A172 (cell line): ENCODE measurements around the gene ZNF597. TPM values are rescaled to one million over a fixed set of nuclear protein-coding genes. Genes with fewer than 3 reads are reported as not detected.

Source experiments
- DNase-seq: peaks from one replicate; pipeline ENCODE4 v3.0.0-alpha.2; 2015; ENCODE audit warnings: low spot score
- total RNA-seq: library from RNA; depleted of rRNA; stranded (reverse); fragments of >200 nt; shearing (Covaris generic); gene quantifications from 2 replicates; pipeline ENCODE4 v1.2.3, GENCODE V29; 2014; rRNA removed

The ZNF597 gene
- total RNA-seq, 1 experiment from 2014 or later, result 5.6 TPM

GRCh38 chr16:3454631-3455147 lies 11.4 kb upstream of the ZNF597 start:
- no peak for DNase-seq

DNA sequence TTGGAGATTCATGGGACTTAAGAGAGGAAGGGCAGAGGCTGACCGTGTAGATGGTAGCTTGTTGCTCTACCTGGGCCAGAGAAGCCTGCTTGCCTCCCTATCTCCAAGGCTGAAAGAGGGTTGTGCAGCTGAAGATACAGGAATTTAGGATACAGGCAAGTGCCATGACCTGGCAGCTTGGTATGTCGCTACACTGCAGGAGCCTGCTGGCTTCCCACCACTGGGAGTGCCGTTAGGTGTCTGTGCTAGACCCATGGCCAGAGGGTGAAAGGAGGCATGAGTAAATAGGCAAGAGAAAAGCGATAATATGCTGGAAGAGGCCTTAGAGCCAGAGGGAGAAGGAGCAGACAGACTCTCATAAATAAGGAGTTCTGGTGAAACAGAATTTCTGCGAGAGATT lies 10.8 kb upstream of the ZNF597 start:
- no peak for DNase-seq

- DNase-seq, result peak; percentile 63
Measured at GRCh38 chr16:3444032-3444388, 706 bp upstream of the ZNF597 start.

DNA sequence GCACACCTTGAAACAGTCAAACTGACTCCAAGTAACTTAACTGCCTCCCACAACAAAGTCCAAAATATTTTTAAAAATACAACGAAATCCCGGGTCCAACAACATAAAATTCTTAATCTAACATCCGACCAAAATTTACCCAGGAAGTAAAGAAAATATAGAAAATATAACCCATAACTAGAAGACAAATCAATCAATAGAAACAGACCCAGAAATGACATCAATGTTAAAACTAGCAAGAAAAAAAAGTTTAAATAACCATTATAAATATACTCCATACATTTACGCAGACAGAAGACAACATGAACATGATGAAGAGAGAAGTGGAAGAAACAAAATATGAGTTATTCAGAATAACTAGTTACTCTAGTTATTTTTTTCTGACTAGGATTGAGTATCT lies 3.7 kb downstream of the ZNF597 start:
- no peak for DNase-seq

DNA sequence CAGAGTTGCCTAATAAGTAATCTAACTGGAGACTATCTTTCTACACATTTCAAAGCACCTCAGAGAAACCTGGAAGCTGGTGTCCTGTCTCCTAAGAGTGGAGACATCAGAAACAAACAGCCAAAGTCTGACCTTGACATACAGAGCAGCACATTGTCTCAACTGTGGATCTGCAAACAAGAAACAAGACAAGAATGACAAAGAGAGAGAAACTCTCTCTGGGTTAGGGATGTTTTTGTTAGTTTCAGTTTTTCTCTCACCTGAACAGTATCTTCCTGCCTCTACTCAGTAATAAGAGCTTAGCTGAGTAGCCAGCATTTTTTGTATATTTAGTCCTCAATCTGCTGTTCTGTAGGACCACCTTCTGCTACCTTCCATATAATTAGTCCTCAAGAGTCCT lies 8.9 kb downstream of the ZNF597 start:
- DNase-seq, result no peak

DNA sequence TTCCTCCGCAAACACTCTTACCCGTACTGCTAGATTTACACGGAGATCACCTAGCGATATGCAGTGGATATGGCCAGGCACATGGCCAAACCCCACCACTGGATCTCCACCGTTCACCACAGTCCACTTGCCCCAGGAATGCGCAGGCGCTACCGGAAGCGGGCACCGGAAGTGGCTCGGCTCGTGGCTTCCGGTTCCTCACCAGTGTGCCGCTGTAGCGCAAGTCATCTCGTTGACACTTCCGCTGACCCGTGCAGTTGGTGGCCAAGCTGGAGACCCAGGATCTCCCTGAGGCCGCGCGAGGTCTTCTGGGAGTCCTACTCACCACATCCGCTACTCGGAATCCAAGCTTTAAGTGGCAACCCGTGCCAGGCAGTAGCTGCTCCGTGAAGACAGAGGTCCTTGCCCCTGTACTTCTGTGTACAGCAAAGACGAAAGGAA lies 11.5 kb downstream of the ZNF597 start:
- DNase-seq, result no peak

- DNase-seq, result no peak
Measured at GRCh38 chr16:3413730-3414379, 29.4 kb downstream of the ZNF597 start.

GRCh38 chr16:3408561-3409197 lies 34.6 kb downstream of the ZNF597 start:
- no peak for DNase-seq

DNA sequence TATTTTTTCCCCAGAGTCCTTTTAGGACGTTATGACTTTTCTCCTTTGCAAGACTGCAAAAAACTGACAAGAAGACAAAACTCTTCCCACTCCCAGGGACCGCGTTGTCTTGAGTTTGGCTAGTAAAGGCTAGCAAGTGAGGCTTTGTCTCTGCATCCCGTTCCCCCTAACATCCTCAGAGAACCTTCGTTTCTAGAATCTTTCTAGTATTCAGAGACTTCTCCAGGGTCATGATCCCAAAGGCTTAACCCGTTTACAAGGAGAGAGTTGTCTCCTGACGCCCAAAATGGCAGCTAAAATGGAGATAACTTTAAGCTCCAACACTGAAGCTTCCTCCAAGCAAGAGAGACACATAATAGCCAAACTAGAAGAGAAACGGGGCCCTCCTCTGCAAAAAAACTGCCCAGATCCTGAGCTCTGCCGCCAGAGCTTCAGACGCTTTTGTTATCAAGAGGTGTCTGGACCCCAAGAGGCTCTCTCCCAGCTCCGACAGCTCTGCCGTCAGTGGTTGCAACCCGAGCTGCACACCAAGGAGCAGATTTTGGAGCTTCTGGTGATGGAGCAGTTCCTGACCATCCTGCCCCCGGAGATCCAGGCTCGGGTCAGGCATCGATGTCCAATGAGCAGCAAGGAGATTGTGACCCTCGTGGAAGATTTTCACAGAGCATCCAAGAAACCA lies 41.4 kb downstream of the ZNF597 start:
- DNase-seq, result no peak

GRCh38 chr16:3400779-3401688 lies 42.3 kb downstream of the ZNF597 start, which contains the start of the genes ZNF174 and ZSCAN32:
ZNF174 (plus strand) TSS chr16:3401215; CDS start chr16:3402005, 790 bp downstream.
ZSCAN32 (minus strand) TSS chr16:3401004; CDS start chr16:3397557, 3,447 bp downstream.
- DNase-seq, result peak; percentile 99

GRCh38 chr16:3400446-3400778 lies 42.9 kb downstream of the ZNF597 start:
- DNase-seq, result no peak

DNA sequence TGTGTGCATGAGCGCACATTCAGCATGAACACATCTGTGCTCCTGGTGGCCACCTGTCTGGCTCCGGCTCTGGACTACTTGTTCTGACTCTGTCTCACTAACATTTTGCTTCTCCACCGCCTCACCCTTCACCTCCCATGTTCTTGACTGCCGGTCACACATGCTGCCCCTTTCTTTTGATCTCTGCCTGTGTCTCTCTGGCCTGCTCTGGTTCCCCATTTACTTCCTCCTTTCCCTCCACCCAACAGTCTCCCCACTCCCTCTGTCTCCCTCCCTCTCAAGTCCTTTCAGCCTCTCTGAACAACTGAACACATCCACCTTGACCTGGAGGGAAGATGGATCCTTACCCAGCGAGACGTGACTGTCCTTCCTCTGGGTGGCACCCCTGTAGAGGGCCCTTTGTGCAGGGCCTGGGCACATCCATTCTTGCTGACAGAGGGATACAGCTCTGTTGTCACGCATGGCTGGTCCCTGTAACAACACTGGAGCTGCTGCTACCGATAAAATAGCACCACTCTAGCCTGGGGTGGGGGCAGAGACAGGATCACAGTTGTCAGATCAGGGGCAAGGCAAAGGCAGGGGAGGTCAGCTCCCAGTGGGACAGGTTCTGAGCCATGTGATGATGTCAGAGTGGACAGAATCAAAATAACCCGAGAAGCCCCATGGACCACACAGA lies 53.5 kb downstream of the ZNF597 start:
- DNase-seq, result no peak

GRCh38 chr16:3388325-3388724 lies 55.0 kb downstream of the ZNF597 start:
- DNase-seq, result no peak

DNA sequence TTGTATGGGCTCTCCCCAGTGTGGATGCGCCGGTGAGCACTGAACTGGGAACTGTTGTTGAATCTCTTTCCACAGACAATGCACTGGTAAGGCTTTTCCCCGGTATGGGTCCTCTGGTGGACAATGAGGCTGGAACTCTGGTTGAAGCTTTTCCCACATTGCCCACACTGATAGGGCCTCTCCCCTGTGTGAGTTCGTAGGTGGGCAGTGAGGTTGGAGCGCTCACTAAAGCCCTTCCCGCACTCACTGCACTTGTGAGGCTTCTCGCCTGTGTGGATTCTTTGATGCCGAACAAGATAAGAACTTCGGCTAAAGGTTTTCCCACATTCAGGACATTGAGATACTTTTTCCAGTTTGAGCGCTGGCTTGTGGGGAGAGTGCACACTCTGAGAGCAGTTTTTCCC lies 60.3 kb downstream of the ZNF597 start:
- DNase-seq, result no peak

Other genes starting within 250 kb of the ZNF597 start
- gene ZNF200, start 208.3 kb downstream of the ZNF597 start, total RNA-seq, result 14.6 and 17.2 TPM in 2 replicates
- gene MEFV, start 186.9 kb downstream of the ZNF597 start, total RNA-seq, result 0.29 TPM in 1 of 2 replicates, not detected in the other
- 37.0 and 63.5 TPM in 2 replicates for gene ZNF263, start 160.0 kb downstream of the ZNF597 start, total RNA-seq
- 7.0 and 11.0 TPM in 2 replicates for gene TIGD7, start 138.1 kb downstream of the ZNF597 start, total RNA-seq
- gene ZNF75A, start 138.0 kb downstream of the ZNF597 start, total RNA-seq, result 20.2 and 26.1 TPM in 2 replicates
- gene OR2C1, start 87.6 kb downstream of the ZNF597 start, total RNA-seq, result not detected in 2 replicates
- gene ZSCAN32, start 42.5 kb downstream of the ZNF597 start, total RNA-seq, result 12.3 and 16.9 TPM in 2 replicates
- 15.8 and 18.7 TPM in 2 replicates for gene ZNF174, start 42.3 kb downstream of the ZNF597 start, total RNA-seq
- 9.1 and 11.4 TPM in 2 replicates for gene NAA60, start 176 bp upstream of the ZNF597 start, total RNA-seq
- not detected in 2 replicates for gene C16orf90, start 52.0 kb upstream of the ZNF597 start, total RNA-seq
- 25.7 and 28.0 TPM in 2 replicates for gene CLUAP1, start 57.5 kb upstream of the ZNF597 start, total RNA-seq
- gene NLRC3, start 133.9 kb upstream of the ZNF597 start, total RNA-seq, result 0.03 TPM in 1 of 2 replicates, not detected in the other
- gene SLX4, start 168.1 kb upstream of the ZNF597 start, total RNA-seq, result 7.0 and 7.4 TPM in 2 replicates
- gene DNASE1, start 211.2 kb upstream of the ZNF597 start, total RNA-seq, result 7.8 and 10.5 TPM in 2 replicates